ENCODE results near the gene CYTH4.
A peak's percentile ranks its signal among the peaks of the same experiment; 100 is the strongest.
"Not testable (repeated sequence)": the region's sequence is repeated elsewhere in the genome, so short reads cannot be mapped to it uniquely, and the experiment has no call there.

Gene CYTH4

GRCh38 chr22:37312549-37313183, 30.4 kb downstream of the CYTH4 start:
- DNase-seq: no peak

- DNase-seq: no peak
These were observed 31.3 kb downstream of the CYTH4 start for GRCh38 chr22:37313376-37314314.

DNA sequence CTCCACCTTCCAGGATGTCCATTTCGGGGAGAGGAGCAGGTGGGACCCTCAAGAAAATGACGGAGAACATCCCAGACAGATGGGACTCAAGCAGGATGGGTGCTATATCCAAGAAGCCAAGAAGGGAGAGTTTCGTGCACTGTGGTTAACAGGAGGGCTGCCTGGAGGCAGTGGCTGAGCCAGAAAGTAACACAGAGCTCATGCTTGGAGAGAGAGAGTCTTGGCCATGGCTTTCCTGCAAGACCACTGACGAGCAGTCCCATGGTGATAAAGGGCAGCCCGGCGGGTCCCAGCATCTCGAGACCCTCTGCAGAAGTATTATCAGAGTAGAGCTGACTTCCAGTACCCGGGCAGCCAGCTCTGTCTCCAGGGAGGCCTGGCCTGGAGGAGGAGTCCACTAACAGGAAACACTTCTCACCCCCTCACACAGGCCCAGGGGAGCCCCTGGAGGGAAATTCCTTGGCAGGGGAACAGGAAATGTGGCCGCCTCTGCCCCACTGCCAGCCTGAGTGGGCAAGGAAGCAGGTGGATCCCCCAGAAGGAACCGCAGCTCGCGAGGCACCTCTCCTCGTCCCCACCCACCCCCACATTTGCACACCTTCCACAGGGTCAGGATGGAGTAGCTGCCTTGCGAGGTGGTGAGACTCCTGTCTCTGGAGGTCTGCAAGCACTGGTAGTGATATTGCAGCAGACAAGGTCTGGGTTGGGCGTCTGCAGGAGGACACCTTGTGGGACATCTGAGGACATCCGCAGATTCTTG, 32.2 kb downstream of the CYTH4 start:
- DNase-seq: no peak

- DNase-seq: no peak
These were observed 34.1 kb downstream of the CYTH4 start for GRCh38 chr22:37316405-37316804.

DNA sequence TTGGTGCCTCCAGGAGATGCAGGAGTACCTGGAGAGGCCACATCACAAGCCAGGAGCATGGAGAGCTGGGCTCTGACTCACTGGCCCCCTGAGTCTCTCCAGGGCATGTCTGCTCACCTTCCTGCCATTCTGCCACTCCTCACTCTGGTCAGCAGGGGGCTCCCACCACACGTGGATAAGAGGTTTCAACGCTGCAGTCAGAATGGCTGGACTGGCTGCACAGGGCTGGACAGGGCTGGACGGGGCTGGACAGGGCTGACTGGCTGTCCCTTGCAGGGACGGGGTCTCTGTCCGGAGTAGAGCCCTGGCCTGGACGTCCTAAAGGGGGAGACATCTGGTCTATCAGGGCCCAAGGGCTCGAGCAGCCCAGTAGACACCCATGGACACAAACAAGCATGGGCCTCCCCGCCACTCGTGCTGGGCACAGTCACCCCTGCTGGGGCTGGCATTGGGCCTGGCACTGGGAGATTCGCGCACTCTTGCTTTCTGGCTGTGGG, 34.6 kb downstream of the CYTH4 start:
- peak; percentile 85 for DNase-seq

DNA sequence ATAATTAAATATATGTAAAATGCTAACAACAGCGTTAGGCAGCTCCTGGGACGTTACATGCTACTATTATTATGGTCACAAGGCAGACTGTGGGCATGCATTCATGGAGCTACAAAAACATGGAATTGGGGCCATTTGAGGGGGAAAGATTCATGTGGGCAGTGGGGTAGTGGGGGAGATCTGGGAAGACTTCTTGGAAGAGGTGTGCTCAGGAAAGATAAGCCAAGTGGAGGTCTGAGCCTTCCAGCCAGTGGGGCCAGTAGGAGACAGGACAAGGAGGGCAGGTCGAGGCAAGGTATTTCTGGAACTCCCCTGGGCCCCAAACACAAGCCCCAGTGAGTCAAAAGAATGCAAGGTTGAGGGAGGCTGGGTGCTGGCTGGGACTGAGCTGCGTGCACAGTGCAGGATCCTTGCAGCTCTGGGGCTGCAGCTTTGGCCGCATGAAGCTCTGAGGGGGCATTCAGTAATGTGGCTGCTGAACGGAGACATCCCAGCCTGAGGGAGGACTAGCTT, 35.4 kb downstream of the CYTH4 start:
- DNase-seq: no peak

GRCh38 chr22:37318364-37319109, 36.2 kb downstream of the CYTH4 start:
- no peak for DNase-seq

GRCh38 chr22:37319469-37319868, 37.2 kb downstream of the CYTH4 start:
- no peak for DNase-seq

DNA sequence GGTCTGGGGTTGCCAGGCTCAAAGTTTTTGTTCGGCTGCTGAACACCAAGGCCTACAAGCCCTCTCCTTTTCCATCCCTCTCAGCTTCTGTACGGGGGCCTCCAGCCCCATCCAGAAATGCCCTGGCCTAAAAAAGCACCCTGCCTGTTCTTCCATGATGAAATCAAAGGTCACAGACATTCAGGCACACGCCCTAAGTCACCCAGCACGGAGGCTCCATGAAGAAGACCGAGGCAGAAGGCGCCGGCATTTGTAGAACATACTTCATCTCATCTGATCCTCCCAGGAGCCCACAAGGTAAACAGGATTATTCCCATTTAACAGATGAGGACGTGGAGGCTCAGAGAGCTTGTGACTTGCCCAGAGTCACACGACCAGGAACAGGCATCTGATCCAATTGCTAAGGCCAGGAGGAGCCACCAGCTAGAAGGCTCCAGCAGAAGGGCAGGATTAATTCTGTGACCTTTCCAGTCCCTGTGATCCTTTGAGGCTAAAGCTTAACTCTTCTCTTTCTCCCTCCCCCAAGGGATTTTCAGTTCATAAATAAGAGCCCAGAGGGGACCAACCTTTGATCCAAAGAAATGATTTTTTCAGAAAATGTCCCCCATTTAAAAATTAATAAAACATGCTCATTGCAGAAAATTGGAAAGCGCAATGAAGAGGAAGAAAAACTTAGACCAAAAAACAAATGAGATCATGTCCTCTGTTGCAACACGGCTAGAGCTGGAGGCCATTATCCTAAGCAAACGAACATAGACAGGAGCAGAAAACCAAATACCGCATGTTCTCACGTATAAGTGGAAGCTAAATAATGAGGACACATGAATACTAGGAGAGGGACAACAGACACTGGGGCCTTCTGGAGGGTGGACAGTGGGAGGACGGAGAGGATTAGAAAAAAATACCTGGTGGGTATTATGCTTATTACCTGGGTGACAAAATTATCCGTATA, 38.7 kb downstream of the CYTH4 start:
- no peak for DNase-seq

DNA sequence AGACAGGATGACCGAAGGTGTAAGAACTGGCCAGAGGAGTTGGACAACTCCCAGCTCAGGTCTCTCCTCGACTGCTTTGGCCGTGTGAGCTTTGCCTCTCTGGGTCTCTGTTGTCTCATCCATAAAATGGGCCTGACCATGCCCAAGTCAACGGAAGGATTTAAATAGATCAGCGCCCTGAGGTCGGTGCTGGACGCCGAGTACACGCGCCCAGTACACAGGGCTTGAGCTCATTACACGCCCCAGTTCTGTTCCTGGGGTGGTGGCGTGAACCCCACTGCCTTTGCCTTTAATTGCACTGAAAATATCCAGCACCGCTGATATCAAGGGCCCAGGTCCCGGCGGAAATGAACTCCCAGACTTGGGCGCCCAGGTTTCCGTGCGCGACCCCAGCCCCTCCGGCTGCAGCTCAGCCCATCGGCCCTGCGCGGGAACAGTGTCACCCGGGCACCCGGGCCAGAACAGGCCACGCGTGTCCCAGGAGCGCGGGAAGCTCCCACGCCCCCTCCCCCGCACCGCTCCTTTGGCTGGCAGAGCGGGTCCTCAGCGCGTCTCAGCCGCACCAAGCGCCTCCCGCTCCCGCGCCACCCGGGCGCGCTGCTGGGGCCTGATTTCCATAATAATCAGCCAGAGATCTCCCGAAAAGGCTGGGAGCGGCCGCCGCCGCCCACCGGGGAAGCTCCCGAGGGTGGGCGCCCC, 42.2 kb downstream of the CYTH4 start:
- DNase-seq: no peak

GRCh38 chr22:37325039-37325395, 42.7 kb downstream of the CYTH4 start:
- no peak for DNase-seq

- DNase-seq: no peak
These were observed 44.4 kb downstream of the CYTH4 start for GRCh38 chr22:37326726-37327125.

- no peak for DNase-seq
These were observed 45.7 kb downstream of the CYTH4 start for GRCh38 chr22:37328017-37328416.

DNA sequence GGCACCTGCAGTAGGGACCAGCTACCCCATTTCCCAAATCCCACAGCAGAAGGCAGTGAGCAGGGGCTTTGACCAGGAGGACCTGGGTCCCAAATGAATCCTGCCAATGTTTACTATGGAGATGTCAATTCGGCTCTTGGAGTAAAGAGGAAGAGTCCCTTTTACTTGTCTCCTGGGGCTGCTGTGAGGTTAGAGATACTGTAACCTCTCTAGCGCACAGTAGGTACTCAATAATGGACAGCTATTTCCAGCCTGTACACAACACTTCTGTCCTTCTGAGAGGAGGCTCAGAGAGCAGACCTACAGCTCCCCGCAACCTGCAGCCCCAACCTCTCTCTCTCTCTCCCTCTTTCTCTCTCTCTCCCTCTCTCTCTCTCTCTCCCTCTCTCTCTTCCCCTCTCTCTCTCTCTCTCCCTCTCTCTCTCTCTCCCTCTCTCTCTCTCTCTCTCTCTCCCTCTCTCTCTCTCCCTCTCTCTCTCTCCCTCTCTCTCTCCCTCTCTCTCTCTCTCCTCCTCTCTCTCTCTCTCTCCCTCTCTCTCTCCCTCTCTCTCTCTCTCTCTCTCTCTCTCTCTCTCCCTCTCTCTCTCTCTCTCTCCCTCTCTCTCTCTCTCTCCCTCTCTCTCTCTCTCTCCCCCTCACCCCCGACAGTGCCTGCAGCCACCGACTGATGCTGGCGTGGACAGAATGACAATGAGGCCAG, 46.4 kb downstream of the CYTH4 start:
- not testable (repeated sequence) for DNase-seq

- DNase-seq: no peak
These were observed 47.2 kb downstream of the CYTH4 start for GRCh38 chr22:37329238-37330140.

DNA sequence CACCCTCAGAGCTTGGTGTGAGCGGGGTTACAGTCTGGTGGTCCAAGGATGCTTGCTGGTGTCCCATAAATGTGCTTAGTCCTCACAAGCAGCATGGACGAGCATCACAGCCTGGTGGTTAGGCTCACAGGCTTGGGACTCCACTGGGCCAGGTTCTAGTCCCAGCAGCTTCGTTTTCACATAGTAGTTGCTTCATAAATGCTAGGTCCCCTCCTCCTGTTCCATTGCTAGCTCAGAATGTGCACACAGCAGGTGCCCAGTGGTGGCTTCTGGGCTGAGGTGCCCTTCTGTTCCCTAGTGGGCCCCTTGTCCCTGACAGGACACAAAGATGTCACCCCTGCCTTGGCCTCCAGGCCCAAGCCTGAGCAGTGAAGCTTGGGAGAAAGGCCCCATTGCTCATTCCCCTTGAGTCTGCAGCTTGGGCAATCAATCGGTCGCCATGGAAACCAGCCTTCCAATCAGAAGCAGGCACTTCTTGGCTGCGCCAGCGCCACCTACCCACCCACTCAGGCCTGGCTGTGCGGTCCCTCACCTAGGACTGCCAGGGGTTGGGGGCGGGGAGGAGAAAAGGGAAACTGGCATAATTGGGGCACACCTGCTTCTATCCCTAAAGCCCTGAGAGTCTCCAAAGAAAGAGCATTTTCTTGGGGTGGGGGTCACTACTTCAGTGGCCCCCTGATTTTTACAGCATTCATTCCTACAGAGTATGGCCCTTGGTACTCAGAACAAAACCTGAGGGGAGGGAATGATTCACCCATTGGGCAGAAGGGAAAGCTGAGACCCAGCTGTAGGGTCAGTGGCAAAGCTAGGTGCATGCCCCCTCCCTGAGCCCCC, 48.1 kb downstream of the CYTH4 start:
- DNase-seq: no peak

DNA sequence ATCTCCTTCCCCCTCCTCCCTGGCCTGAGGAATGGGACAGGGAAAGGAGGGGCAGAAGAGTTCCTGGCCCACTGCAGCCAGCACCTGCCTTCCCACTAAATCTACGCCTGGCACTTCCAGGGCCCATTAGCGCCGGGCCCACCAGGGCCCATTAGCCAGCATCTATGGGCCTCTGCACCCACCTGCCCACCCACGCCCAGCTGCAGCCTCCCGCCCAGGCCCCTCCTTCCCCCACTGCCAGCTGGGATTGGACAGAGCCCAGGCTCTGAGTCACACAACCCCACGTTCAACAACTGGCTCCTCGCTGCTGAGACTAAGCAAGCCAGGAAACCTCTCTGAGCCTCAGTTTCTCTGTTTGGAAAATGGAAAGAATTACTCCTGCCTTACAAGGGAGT, 48.7 kb downstream of the CYTH4 start:
- no peak for DNase-seq
